Ishikawa (cell line): ENCODE data around the gene SLC9A9.

Experiments used
- CEBPB ChIP-seq: IDR thresholded peaks from 2 replicates; pipeline ENCODE4 v1.6.1; 2012
- CREB1 ChIP-seq: IDR thresholded peaks from 2 replicates; pipeline ENCODE4 v1.6.1; 2012; ENCODE audit warnings: low read depth
- EGR1 ChIP-seq: IDR thresholded peaks from 2 replicates; pipeline ENCODE4 v1.6.1; 2012
- EP300 ChIP-seq: IDR thresholded peaks from 2 replicates; pipeline ENCODE4 v1.6.1; 2012; ENCODE audit warnings: borderline replicate concordance
- FOXM1 ChIP-seq: IDR thresholded peaks from 2 replicates; pipeline ENCODE4 v1.6.1; 2012; ENCODE audit warnings: low read depth, borderline replicate concordance
- MAX ChIP-seq: IDR thresholded peaks from 2 replicates; pipeline ENCODE4 v1.6.1; 2012
- NFIC ChIP-seq: IDR thresholded peaks from 2 replicates; pipeline ENCODE4 v1.6.1; 2012
- RAD21 ChIP-seq: IDR thresholded peaks from 2 replicates; pipeline ENCODE4 v1.6.1; 2012; ENCODE audit warnings: low read depth
- REST ChIP-seq: IDR thresholded peaks from 2 replicates; pipeline ENCODE4 v1.6.1; 2012; ENCODE audit warnings: low read depth, mild to moderate bottlenecking
- TAF1 ChIP-seq: IDR thresholded peaks from 2 replicates; pipeline ENCODE4 v1.6.1; 2012; ENCODE audit warnings: low read depth, mild to moderate bottlenecking
- TCF12 ChIP-seq: IDR thresholded peaks from 2 replicates; pipeline ENCODE4 v1.6.1; 2012; ENCODE audit warnings: low read depth
- TEAD4 ChIP-seq: IDR thresholded peaks from 2 replicates; pipeline ENCODE4 v1.6.1; 2012
- USF1 ChIP-seq: IDR thresholded peaks from 2 replicates; pipeline ENCODE4 v1.6.1; 2012
- YY1 ChIP-seq: IDR thresholded peaks from 2 replicates; pipeline ENCODE4 v1.6.1; 2012; ENCODE audit warnings: low read depth
- ZBTB7A ChIP-seq: IDR thresholded peaks from 2 replicates; pipeline ENCODE4 v1.6.1; 2012; ENCODE audit warnings: low read depth

Gene SLC9A9

GRCh38 chr3:143228405-143228804 lies 619.9 kb downstream of the SLC9A9 start:
- no peak for TF ChIP-seq TCF12
- no peak for TF ChIP-seq TEAD4
- no peak for TF ChIP-seq MAX
- no peak for TF ChIP-seq ZBTB7A

GRCh38 chr3:143226678-143227291 lies 621.5 kb downstream of the SLC9A9 start:
- TF ChIP-seq EP300 (no peak), TEAD4 (no peak), CEBPB (no peak), CREB1 (no peak), USF1 (no peak), YY1 (no peak), NFIC (no peak), ZBTB7A (no peak), EGR1 (no peak), MAX (no peak), REST (no peak), FOXM1 (no peak), TAF1 (no peak), TCF12 (no peak), RAD21 (no peak)

- no peak for TF ChIP-seq YY1
- TF ChIP-seq TEAD4, result no peak
- no peak for TF ChIP-seq USF1
- TF ChIP-seq EGR1, result no peak
- TF ChIP-seq REST, result no peak
- no peak for TF ChIP-seq EP300
- no peak for TF ChIP-seq MAX
- no peak for TF ChIP-seq RAD21
- TF ChIP-seq TCF12, result no peak
- no peak for TF ChIP-seq NFIC
- TF ChIP-seq TAF1, result no peak
- no peak for TF ChIP-seq FOXM1
- TF ChIP-seq CREB1, result no peak
- no peak for TF ChIP-seq ZBTB7A
- no peak for TF ChIP-seq CEBPB
These were observed 623.6 kb downstream of the SLC9A9 start for GRCh38 chr3:143224716-143225115.

GRCh38 chr3:143222981-143223380 lies 625.3 kb downstream of the SLC9A9 start:
- TF ChIP-seq EP300 (no peak), ZBTB7A (no peak), USF1 (no peak), CREB1 (no peak), YY1 (no peak)

- TF ChIP-seq CREB1 (no peak), EGR1 (no peak)
These were observed 625.8 kb downstream of the SLC9A9 start for GRCh38 chr3:143222505-143222904.

GRCh38 chr3:143221446-143221845 lies 626.8 kb downstream of the SLC9A9 start:
- TF ChIP-seq EP300 (no peak), TEAD4 (no peak), REST (no peak), USF1 (no peak), NFIC (no peak), CEBPB (no peak), YY1 (no peak), TCF12 (no peak), TAF1 (no peak), FOXM1 (no peak), ZBTB7A (no peak)
